ENCODE measurements around the gene APOBEC3A.
"Not testable (repeated sequence)": the region's sequence is repeated elsewhere in the genome, so short reads cannot be mapped to it uniquely, and the experiment has no call there.

Gene APOBEC3A

DNA sequence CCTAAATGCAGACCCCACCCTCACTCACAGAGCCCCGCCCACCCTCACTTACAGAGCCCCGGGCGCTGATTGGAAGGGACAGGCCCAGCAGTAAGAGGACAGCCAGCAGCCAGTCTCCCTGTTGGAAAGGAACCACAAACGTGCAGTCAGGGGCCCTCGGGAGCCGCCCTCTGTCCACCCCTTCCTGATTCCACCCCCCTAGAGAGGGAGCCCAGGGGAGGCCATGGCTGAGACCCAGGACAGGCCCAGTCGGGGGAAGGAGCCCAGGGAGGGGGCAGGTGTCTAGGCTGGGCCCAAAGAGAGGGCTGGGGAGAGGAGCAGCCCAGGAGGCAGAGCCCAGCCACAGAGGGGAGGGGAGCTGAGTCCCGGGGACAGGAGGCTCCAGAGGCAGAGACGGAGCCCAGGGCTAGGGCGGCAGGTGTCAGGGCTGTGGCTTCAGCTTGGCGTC lies 5.9 kb downstream of the APOBEC3A start:
- DNase-seq = not testable (repeated sequence)

- no peak for DNase-seq
Observed at GRCh38 chr22:38963872-38964271, 6.5 kb downstream of the APOBEC3A start.

DNA sequence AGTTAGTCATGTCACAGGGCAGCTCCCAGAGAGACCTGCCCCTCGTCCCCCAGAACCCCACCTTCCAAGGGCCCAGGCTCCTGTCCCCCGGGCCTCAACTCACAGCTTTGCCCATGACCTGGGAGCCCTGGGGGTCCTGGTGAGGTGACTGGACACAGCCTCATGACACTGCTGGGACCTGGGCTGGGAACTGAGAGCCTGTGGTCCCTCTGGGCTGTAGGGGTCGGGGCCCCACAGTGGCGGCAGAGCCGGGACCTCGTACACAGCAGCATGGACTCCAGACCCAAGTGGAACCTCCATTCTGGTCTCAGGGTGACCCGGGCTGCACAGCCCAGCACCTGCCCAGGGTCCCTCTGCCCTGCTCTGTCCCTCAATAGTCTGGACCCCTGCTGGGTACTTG lies 6.9 kb downstream of the APOBEC3A start:
- no peak for DNase-seq

DNA sequence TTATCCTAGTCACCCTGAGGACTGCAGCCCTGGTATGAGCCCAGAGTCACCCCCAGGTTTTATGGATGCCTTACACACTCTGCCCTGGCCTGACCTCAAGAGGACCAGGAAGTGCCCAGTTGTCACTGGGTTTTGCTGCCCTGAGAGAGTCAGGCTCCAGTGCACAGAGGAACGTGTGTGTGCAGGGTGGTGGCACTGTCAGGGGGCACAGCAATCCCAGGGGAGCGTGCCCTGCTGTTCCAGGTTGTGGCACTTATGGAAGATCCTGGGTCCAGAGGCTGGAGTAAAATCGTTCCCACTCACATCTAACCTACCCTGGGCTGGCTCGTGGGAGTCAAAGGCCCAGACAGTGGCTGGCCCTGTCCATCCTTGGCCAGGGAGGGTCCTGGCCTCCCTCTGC lies 7.6 kb downstream of the APOBEC3A start:
- no peak for DNase-seq

DNA sequence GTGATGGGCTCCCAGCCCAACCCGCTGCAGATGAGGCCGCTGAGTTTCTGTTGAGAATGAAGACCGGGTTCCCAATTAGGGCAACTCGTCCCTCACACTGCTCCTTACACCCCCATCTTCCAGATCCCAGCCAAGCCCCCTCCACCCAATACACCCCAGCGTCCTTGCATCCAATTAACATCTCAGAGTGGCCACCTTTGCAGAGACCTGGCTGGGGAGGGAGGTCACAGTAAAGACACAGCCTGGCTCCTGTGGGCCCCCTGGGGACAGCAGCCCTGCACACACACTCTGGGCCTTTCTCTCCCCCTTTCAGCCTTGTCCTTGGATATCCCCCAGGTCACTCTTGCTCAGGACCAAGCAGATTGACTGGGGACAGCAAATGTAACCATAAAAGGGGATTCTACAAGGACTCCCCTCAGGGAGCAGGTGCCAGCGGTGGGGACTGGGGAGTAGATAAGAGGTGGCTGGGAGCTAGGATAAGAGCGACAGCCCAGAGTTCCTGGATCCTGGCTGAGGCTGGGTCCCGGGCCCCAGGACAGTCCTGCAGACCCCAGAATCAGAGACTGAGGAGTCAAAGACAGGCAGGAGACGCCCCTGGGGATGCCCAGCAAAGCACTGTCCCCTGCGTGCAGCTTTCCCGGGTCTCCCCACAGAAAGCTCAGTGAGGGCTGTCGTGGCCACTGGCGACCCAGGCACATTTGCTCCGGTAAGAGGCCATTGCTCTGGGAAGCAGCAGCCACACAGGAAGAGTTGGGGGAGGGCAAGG lies 8.4 kb downstream of the APOBEC3A start:
- no peak for DNase-seq

- DNase-seq = no peak
Observed at GRCh38 chr22:38966380-38966702, 8.9 kb downstream of the APOBEC3A start.

DNA sequence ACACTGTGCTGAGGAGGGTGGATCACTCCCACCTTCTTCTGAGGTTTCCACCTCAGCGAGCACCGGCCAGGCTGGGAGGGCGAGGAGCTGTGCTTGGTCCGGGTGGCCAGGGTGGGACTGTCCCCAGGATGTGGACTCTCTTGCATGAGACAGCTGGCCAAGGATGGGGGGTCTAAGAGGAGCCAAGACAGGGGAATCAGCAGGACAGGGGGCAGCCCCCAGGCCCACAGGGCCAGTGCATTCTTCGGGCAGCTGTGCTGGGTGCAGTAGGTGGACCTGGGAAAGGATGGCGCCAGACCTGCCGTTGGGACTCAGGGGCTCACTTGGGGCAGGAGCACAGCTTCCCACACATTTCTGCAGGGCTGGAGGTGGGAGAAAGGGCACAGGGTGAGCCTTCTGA lies 9.5 kb downstream of the APOBEC3A start:
- DNase-seq = no peak

DNA sequence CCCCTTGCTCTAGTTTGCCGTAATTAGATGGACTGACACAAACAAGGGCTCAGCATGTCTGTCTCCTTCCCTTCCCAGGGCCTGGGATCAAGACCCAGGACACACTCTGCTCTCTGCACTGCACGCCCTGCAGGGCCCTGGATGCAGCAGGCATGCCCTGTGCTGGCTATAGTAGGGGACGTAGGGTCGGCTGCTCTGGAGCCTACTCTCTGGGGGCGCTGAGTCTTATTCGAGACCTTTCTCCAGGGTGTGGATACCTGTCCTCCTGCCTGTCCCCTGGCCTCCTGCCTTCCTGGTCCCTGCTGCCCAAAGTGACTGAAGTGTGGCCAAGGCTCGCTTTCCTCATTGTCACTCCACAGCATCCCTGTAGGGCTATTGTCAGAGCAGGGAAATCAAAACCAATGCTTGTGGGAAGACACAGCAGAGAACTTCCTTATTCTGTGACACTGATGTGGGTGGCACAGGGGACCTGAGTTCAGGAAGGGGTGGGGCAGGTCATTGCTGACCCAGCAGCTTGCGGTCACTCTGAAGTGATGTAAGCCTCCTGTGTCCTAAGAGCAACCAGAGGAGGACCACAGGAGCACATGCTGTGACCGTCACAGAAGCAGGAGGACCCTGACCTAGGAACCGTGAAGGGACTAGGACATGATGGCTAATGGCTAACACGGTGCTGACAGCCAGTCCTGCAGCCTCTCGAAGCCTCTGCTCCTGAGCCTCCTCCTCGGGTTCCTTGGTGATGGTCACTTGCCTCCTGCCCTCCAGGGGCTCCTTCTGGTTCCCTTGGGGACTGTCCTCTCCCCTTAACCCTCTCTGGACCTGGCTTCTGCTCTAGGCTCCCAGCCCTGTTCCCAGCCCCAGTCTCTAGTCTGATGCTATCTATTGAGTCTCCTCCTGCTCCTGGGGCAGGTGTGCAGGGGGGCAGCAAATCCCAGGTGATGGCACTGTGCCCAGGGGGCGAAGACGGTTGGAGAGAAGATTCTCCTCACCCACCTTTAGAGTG lies 10.3 kb downstream of the APOBEC3A start:
- DNase-seq = peak; percentile 22

DNA sequence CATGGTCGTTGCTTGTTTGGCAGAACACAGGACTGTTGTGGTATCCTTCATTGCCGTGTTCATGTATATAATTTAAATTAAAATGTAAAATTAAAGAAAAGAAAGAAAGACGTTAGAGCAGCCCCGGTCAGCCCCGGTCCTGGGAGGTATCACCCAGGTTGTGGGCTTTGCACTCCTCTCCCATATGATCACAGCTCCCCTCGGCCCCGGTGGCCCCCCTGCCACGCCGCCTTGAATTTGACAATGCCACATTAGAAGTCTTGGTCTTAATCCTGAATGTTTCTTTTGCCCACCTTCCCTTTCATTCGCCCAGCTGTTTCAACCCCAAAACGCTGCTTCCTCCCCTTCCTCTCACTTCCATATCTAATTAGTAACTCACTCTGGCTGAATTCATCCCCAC lies 11.4 kb downstream of the APOBEC3A start:
- DNase-seq = no peak

- DNase-seq = no peak
Observed at GRCh38 chr22:38970551-38970950, 13.1 kb downstream of the APOBEC3A start.

DNA sequence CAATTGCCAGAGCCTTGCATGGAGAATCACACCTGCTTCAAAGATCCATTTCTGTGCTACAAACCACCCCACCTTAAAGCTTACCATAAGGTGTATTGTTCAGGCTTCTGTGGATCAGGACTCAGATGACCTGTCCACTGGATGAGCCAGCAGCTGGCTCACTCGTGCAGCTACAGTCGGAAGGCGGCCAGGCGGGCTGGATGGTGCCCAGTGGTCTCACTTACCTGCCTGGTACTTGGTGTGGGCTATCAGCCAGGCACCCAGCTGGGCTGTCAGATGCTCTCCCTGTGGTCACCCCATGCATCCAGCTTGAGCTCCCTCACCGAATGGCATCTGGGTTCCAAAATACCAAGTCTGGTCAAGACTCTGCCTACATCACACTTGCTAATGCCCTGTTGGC lies 13.8 kb downstream of the APOBEC3A start:
- DNase-seq = no peak

DNA sequence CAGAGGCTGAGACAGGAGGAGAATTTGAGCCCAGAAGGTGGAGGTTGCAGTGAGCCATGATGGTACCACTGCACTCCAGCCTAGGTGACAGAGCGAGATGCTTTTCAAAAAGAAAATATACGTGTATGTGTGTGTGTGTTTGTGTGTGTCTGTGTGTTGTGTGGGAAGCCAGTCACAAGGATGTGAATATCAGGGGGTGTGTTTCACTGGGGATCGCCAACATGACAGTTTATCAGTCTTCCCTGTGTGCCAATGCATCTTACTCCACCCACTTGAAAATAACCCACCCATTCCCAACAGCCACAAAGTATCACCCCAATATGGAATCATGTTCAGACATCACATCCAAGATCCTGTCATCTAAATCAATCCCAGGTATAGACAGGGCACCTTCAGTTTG lies 14.4 kb downstream of the APOBEC3A start:
- DNase-seq = no peak

- DNase-seq = no peak
Observed at GRCh38 chr22:38972558-38972957, 15.1 kb downstream of the APOBEC3A start.

GRCh38 chr22:38973289-38974169 lies 16.1 kb downstream of the APOBEC3A start:
- no peak for DNase-seq

DNA sequence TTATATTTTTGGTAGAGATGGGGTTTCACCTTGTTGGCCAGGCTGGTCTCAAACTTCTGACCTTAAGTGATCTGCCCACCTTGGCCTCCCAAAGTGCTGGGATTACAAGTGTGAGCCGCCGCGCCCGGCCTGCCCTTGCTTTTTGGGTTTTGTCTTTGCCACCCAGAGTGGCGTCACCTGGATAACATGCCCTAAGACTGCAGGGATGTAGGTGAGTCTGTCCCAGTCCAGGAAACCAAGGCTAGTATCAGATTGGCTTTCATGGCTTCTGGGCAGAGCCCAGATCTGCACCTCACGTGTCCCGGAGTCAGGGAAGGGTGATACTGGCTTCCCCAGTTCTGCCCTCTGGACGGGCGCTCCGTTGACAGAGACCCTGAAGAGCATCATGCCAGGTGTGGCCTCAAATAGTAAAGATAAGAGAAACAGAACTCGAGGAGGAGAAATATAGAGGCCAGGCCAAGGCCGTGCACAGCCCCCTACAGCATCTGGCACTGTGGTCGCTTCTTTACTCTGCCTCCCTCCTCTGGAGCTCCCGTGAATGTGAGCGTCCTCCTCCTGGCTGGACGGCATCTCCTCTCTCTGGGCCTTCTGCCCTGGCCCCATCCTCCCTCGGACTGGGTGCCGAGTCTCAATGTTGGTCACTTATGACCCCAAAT lies 16.9 kb downstream of the APOBEC3A start:
- DNase-seq = no peak

- no peak for DNase-seq
Observed at GRCh38 chr22:38974826-38975175, 17.4 kb downstream of the APOBEC3A start.

DNA sequence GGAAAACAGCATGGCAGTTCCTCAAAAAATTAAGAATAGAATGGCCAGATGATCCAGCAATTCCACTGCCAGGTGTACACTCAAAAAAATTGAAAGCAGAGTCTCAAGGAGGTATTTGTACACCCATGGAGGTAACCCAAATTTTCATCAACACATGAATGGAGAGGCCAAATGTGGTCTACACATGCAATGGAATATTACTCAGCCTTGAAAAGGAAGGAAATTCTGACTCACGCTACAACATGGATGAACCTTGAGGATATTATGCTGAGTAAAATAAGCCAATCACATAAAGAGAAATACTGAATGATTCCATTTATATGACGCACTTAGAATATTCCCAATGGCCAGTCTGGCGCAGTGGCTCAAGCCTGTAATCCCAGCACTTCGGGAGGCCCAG lies 19.9 kb downstream of the APOBEC3A start:
- not testable (repeated sequence) for DNase-seq

GRCh38 chr22:38980587-38980986 lies 23.2 kb downstream of the APOBEC3A start:
- not testable (repeated sequence) for DNase-seq

- DNase-seq = no peak
Observed at GRCh38 chr22:38981005-38981991, 23.9 kb downstream of the APOBEC3A start.

DNA sequence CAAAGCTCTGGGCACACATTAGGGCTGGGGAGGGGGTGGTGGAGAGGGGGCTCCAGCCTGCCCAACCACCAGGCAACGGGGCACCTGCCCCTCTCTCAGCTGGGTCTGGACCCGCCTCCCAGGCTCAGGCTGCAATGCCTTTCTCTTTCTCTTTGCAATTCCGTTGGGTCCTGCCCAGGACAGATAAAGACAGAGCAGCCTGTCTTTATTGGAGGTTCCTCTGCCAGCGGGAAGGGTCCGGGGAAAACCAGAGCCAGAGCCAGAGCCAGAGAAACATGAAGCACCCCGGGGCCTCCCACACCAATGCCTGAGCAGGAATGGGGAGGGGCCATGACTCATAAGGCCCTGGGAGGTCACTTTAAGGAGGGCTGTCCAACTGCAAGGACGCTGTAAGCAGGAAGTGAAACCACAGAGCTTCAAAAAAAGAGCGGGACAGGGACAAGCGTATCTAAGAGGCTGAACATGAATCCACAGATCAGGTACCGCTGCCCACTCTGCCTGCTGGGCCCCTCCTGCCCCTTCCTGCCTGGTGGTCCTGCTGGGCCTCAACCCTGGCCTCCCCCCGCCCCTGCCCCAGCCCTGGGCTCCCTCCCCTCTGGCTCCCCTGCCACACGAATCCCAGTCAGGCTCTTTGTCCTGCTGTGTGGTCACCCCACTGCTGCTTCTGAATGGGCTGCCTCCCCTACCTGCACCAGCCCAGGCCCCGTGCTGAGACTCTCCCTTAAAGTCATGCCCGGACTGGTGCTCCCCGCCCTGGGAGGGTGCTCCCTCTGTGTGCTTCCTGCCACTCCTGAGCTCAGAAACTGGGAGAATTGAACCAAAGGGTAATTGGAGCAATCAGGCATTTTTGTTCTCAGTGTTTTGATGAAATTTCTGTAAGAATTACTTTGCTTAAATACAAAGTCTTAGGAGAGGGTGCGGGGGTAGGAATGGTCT lies 24.9 kb downstream of the APOBEC3A start, which contains the start of gene APOBEC3B:
TSS of gene APOBEC3B (plus strand) at position 356 of the 936 bp plus-strand sequence. CDS start at position 463, 107 bp downstream.
- peak; percentile 65 for DNase-seq

Data from midbrain (tissue), 1 donor.